ENCODE data around the gene SERINC5.
"Not testable (repeated sequence)": the region's sequence is repeated elsewhere in the genome, so short reads cannot be mapped to it uniquely, and the experiment has no call there.

Gene SERINC5

DNA sequence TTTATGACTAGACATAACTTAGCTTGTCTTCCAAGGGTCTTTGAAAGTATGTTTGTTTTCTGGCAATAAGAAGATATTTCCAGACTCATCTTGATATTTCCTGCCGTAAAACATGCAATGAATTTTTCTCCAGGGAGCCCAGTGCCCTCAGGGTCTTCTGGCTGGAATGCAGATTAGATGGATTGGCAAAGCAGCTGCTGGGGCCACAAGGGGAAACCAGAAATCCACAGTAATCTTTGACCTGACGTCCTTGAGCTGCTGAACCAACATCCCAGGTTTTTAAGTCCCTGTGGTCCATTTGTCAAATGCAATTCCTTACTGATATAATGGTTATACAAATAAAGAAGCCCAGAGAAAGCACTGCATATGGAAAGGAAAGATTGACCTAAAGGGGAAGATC is 127.7 kb downstream of the SERINC5 start:
- DNase-seq = no peak

DNA sequence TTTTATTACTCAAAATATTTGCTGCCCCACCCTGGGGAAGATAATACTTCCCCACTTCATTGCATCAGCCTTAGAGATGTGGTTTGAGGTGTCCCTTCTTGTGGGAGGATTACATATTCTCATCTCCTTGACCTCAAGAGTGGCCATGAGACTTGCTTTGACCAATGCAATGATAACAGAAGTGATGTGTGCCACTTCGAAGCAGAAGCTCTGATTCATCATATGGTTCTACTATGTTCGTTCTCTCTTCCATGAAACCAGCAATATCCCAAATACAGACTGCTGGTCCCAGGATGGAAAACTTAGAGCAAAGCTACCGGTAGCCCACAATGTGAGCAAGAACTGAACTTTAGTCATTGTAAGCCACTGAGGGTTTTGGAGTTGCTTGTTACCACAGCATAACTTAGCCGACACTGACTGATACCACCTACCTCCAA is 128.7 kb downstream of the SERINC5 start:
- DNase-seq = no peak

DNA sequence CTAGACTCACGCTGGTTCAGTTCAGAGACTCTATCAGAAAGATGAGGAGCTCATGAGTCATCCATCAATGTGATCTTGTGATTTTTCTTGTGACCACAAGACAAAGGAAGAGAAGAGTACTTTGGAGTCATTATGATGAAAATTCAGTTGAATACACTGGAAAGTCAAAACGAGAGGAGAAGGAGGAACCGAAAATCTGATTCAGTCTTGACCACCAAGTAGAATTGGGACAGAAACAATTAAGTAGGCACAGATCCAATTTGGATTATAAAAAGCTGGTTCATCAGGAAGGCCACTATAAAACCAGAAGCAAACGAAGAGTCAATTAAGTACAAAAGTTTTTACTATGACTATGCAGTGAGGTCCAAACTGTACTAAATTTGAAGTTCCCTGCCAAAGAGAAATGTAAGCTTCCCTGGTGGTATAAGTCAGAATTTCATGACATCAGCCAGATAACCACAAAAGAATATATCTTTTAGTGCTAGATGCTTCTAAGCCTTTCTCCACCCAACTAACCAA is 129.8 kb downstream of the SERINC5 start:
- DNase-seq = no peak

DNA sequence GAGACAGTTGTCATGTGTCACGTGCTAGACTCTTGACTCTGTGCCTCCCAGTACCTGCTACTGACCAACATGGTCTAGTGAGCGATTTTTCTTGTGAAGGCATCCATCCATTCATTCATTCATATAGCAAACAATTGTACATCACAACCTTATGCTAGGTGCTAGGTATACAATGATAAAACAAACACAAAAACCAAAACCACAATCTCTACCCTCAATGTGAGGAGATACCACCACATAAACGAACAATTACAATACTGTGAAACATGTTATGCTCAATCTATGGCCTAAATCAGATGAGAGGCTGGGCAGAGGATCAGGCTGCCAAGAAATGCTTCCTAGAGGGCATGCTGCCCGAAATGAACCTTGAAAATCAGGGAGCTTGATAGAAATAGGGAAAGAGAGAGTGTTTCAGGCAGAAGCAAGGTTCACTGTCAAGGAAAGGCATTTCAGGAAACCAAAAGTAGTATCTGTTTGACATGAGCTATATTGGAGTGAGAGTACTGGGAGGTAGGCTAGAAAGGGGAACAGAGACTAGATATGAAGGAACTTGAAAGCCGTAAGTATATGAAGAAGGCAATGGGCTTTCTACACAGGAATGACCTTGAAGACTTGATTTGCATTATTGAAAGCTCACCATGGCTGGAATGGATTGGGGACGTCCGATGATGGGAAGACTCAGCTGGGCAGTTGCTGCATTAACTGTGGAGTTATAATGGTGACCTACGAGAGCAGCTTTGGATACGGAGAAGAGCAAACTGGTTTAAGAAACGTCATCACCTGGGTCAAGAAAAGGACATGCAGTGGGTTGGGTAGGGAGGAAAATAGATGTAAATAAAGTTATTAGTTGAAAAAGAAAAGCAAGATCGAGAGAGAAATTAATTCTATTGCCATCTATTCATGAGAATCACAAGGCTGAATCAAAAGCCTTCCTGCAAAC is 130.6 kb downstream of the SERINC5 start:
- DNase-seq = no peak

DNA sequence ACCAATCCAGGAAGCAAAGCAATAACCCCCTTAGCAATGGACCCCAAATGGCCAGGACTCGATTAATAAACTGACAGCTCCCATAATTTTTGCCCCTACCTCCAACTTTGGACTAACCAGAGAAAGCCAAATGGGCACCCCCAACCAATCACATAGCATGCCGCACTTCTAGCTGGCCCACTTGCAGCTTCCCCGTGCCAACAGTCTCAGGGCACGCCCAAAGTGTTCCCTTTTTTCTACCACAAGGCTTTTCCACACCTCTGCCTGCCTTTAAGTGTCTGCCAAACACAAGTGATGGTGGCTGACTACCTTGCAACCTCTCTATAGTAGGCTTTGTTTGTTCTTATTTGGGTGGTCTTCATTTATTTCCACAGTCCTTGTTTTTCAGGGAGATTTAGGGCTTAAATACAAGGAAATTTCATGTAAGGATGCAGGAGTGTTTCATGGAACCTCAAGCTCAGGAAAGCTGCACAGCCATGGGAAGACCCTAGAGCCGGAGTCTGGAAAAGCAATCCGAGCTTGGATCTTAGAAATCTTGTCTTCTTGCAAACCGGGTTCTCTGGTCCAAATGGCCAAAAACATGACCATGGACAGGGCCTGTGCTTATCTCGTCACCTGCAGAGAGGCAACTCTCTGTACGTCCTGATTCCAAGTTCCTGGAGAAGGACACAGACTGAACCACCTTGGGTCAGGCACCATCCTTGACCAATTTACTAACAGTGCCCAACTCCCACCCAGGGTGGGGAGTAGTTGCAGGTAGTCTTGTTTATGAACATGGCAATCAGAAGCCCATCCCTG is 131.5 kb downstream of the SERINC5 start:
- no peak for DNase-seq

DNA sequence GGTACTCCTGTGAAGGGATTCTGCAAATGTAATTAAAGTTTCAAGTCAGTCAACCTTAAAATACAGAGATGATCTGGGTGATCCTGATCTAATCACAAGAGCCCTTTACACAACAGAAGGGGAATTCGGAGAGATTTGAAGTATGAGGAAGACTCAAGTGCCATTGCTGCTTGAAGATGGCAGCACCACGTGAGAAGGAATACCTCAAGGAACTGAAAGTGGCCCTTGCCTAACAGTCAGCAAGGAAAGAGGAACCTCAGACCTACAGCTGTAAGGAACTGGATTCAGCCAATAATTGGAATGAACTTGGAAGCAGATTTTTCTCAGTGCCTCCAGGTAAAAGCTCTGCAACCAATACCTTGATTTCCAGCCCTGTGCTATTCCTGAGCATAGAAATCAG is 133.3 kb downstream of the SERINC5 start:
- no peak for DNase-seq

DNA sequence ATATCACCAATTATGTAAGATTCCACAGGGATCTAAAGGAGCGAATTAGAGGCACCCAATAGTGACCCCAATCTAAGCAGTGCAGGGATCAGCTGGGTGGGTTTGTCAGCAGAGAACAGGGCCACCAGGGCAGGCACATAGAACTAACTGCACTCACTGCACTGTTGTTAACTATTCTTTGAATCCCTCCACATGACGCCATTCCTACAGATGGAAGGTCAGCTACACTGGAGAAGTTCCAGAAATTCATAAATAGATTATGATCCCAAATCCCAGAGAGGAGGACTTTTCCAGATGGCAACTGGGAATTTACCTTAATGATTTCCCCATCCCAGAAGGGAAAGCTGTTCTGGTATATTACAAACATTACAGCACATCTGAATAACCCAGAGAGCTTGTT is 136.5 kb downstream of the SERINC5 start:
- peak in 1 of 2 experiments; percentile 47 for DNase-seq

DNA sequence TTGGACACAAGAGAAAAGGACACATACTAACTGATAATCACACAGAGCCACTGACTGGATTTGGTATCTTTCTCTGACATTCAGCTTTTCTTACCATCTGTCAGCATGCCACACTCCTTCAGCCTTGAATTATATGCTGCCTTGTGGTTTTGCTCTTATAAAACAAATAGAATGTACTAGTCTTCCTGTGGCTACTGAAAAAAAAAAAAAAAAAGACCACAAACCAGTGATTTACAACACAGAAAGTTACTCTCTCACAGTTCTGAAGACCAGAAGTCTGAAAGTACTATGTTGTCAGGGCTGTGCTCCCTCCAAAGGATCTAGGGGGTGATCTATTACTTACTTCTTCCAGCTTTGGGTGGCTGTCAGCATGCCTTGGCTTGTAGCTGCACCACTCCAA is 138.4 kb downstream of the SERINC5 start:
- DNase-seq = no peak

DNA sequence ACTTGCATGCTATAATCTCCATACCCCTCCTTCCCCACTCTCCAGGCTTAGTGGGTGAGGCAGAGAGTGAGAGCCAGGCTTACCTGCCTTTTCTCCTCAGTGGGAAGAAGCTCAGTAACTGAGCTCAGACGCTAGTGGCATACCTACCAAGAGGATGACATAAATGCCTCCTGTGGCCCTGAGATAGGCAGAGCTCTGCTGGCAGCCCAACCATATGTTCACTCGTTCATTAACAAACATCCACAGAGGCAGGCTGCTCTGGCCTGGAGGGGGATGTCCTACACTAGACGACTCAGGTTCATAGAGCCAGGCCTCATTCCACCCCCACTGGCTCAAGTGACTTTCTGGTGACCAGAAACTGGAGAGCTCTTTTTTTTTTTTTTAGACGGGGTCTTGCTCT is 139.4 kb downstream of the SERINC5 start:
- no peak for DNase-seq

DNA sequence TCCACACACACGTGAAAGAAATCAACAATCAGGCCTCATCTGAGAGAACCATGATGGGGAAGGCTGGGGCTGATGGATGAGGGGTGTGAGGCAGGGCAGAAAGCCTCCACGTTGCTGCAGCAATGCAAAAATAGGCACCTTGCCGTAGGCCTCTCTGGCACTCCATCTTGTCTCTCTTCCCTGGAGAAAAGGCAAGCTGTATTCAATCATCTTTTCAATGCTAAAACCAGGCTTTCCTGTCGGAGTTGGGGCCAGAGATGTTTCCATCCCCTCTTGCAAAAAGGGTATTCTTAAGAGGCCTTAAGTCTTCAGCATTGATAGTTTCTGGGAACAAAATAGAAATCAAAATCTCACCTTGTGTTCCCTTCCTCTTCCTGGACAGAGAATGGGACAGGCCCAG is 139.8 kb downstream of the SERINC5 start:
- no peak for DNase-seq

DNA sequence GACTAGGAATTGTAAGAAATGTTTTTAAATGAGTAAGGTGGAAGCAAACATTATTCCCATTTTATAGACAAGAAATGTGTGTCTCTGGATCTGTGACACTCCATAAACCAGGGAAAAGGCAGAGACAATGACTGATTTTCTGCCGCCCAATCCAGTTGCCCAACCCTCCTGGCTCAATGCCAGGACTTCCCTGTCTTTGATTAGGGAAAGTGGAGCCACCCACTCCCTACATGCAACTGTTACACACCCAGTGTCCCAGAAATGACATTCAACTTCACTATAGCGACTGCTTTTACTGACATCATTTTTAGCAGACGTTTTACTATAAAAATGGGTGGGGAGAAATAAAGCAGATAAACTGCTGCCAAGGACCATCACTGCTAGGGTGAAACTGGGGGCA is 141.0 kb downstream of the SERINC5 start:
- DNase-seq = no peak

DNA sequence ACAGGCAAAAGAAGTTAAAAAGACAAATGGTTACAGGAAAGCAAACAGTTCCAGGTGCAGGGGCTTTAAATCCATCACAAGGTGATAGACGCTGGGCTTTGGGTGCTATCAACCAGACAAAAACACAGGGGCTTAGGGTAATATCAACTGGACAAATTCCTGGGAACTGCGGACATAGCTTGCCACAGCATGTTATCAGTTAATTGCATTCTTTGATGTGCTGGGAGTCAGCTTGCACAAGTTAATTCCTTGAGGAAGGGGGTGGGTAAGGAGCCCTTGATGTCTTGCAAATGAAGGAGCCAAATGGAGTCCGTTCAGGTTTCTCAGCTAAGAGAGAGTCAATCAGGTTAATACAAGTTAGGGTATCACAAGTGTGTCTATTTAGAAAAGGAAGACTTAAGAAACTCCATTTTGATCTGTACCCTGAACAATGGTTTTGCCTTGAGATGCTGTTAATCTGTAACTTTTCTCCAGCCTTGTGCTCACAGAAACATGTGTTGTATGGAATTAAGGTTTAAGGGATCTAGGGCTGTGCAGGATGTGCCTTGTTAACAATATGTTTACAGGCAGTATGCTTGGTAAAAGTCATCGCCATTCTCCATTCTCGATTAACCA is 144.4 kb downstream of the SERINC5 start:
- not testable (repeated sequence) for DNase-seq

DNA sequence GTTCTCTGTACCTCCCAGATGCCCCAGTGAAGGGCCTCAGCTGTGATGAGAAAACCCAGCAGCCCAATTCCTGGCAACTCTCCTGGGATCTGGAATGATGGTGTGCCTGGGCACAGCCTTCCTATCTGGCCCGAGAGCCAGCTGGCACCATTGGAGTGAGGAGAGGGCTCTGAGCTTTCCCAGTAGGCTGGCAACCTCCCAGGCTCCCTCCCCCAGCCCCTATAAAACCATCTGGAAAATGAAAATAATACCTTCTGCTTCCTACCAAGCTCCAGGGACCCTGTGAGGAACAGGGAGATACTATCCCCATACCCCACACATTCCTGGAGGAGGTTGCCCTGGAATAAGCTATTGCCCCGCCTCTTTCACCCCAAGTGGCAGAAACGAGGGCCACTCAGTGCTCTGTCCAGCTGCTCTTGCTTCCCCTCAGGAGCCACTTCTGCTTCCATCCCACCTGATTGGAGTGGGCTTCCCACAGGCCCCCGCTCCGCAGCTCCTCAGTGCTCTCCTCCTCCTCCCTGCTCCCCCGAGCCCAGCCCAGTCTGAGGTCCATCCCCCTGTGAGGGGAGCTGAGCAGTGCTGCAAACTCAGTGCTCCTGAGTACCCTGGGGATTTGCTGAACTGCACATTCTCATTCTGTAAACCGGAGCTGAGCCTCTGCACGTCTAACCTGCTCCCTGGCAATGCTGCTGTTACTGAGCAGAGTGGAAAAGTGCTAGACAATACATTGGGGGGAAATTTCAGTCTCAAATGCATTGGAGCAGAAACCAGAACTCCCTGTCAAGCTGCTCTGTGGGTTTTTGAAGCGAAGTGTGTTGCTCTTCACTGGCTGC is 146.0 kb downstream of the SERINC5 start:
- DNase-seq = peak; percentile 95 to 99

DNA sequence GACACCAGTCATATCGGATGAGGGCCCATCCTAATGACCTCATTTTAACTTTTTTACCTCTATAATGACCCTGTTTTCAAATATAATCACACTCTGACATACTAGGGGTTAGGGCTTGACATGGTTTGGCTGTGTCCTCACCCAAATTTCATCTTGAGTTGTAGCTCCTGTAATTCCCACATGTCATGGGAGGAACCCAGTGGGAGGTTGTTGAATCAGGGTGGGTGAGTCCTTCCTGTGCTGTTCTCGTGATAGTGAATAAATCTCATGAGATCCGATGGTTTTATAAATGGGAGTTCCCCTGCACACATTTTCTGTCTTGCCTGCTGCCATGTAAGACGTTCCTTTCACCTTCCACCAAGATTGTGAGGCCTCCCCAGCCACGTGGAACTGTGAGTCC is 148.9 kb downstream of the SERINC5 start:
- no peak for DNase-seq

DNA sequence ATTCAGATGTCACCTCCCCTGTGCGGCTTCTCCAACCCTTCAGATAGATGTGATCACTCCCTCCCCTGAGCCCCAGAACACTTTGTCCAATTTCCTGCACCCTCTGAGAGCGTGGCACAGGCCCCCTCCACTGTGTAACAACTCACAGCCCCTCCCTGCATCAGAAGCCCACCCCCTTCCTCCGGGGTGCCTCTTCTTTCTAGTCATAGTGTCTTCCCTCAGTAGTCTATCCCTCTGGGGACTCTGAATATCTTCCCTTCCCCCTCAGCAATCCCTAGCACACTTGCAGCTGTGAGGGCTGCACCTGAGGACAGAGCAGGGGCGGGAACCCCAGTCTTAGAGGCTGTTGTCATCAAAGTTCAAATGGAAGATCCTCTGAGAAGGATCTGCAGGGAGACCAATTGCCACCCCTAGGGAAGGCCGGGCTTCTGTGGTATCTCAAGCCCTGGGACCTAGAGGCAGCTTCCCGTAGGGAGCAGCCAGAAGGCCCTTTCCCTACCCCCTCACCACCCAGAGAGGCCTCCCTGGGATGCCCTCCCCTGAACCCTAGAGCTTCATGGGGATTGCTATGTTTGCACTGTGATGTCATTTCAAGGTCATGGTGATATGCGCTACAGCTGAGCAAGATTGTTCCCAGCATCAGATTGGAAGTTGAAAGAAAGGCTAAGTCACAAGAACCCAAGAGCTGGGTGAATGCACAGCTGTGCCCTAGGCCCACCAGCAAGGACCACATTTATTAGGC is 150.0 kb downstream of the SERINC5 start:
- no peak for DNase-seq

DNA sequence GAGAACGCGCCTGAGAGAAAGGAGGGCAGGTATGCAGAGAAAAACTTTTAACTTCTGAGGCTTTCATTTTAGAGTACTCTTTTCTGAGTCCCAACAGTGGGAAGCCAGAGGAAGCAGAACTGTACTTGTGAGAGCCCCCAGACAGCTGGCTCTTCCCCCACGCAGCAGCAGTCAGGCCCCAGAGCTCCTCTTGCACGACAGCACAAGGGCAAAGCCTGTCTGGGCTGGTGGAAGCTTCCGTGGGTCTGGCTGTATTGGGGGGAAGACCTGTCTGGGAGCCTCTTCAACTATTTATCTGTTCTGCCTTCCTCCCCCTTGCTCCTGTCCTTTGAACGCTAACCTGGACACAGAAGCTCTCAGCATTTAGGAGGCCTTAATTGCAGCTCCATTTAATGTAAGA is 152.5 kb downstream of the SERINC5 start:
- DNase-seq = no peak

DNA sequence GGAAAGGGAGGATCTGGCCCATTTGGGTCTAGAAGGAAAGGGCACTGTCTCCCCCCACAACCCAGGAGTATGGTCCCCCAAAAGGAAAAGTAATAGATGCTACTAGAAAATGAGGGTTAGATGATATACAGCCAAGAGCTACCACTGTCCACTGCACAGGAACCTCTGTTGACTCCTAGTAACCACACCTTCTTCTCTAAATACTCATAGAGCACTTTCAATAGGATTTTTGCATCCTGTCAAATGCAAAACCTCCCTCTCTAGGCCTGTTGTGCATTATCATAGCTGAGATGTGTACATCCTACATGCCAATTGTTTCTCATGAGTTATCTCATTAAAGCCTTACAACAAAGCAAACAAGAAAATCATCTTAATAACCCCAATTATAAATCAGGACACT is 153.9 kb downstream of the SERINC5 start:
- DNase-seq = no peak

DNA sequence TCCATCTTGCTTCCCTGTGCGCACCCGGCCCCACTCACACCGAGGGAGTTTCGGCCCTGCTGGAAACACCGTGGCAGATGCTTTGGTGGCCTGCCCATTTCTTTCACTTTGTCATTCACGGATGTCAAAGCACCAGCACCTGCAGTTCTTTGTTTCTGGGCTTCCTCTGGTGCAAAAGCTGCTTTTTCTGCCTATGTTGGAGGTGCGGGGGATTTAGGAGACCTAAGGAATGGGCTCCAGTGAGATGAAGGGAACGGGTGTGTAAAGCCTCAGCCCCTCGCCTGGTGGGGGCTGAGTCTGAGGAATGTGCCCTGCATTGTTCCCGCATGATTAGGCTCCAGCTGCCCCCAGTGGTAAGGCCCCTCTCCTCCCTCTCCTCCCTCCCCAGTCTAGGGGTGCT is 158.4 kb downstream of the SERINC5 start:
- DNase-seq = no peak

DNA sequence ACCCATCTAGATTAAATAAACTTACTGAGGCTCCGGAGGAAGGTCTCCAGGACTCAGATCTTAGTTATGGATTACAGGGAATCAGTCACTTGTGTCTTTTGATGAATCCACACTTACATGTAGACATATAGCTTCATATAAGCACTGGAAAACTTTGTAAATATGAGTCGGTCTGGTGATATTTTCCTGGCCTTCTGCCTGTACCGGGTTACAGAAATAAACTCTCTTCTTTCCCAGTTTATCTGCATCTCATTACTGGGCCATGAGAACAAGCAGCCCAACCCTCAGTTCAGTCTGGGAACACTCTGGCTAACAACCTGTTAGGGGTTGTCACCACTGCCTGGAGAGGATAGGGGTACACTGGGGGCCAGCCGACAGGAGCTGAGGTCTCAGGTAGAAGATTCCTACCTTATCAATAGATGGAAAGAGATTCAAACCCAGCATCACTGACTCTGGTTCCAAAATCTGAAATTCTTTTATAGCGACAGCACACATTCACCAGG is 161.6 kb downstream of the SERINC5 start:
- no peak for DNase-seq

DNA sequence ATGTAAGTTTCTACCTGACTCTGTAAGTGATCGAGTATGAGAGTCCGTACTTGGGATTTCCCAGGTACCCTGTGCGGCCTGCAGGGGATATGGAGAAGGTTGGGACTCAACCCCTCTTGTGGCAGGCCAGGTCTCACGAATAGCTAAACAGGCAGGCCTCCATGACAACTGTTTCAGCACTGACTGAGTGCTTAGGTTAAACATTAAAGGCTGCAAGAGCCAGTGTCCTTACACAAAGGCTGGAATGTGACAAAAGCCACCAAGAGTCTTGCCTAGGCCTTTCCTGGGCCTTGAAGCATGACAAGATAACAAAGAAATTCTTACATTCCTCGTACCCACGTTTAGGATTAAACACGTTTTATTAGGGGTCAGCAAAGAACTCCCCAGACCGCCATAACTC is 162.1 kb downstream of the SERINC5 start:
- no peak for DNase-seq

DNA sequence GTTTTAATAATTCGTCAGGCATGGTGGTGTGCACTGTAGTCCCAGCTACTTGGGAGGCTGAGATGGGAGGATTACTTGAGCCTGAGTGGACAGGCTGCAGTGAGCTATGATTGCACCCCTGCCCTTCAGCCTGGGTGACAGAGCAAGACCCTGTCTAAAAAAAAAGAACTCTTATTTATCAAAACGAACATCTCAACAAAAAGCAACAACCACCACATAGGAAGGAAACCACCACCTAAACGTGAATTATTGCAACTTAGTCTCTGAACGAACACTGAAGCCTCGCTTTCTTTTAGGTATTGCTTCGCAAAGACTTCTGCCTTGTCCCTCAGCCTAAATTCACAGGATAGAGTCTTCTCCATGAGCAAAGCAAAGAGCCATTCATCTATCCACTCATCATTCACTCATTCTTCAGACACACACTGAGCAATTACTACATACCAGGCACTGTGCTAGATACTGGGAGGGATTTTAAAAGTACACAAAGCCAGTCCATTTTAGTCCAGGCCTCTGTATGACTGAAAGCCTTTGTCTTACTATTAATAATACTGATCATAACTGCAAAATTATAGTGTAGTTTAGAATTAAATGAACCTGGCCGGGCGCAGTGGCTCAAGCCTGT is 163.3 kb downstream of the SERINC5 start:
- peak in 1 of 2 experiments; percentile 27 for DNase-seq
